HEK293T (cell line): ENCODE measurements around the gene PSMD14.

Source experiments
- ELF4 ChIP-seq: fragments of 450-650 bp; IDR thresholded peaks from 2 replicates; pipeline ENCODE4 v1.6.1; 2017; ENCODE audit warnings: antibody characterized with exemption
- FOXA1 ChIP-seq: fragments of 450-650 bp; IDR thresholded peaks from 2 replicates; pipeline ENCODE4 v1.6.1; 2016; ENCODE audit warnings: mild to moderate bottlenecking
- FOXK2 ChIP-seq: fragments of 450-650 bp; IDR thresholded peaks from 2 replicates; pipeline ENCODE4 v1.6.1; 2016; ENCODE audit warnings: mild to moderate bottlenecking
- FOXM1 ChIP-seq: fragments of 450-650 bp; IDR thresholded peaks from 2 replicates; pipeline ENCODE4 v1.6.1; 2017; ENCODE audit warnings: mild to moderate bottlenecking, borderline replicate concordance
- SP1 ChIP-seq: fragments of 450-650 bp; IDR thresholded peaks from 2 replicates; pipeline ENCODE4 v1.6.1; 2017
- SUZ12 ChIP-seq: fragments of 450-650 bp; IDR thresholded peaks from 2 replicates; pipeline ENCODE4 v1.6.1; 2016; ENCODE audit warnings: mild to moderate bottlenecking
- TARDBP ChIP-seq: fragments of 450-650 bp; IDR thresholded peaks from 2 replicates; pipeline ENCODE4 v1.6.1; 2016
- TF ChIP-seq, protein P1 (sequence below): fragments of 450-650 bp; IDR thresholded peaks from 2 replicates; pipeline ENCODE4 v1.6.1; 2016

DNA sequence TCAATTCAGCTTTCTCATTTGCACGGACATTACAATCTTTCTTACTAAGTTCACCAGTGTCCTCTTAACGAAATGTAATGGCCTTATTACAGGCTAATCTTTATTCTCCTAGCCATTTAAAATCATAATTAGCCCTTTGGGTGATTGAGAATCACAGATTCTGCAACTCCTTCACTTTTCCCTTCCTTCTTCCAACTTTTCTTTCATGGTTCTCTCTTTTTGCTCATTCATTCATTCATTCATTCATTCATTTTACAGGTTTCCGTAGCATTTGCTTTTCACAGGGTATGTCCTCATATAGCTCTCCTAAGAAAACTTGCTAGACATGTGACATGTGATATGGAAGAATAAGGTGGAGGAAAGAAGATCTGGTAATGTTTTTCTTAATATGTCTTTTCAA is 123.9 kb downstream of the PSMD14 start:
- TF ChIP-seq ELF4 (no peak), FOXK2 (no peak), SUZ12 (no peak), FOXM1 (no peak), FOXA1 (no peak), TARDBP (no peak), SP1 (no peak)
- TF ChIP-seq, protein P1, sequence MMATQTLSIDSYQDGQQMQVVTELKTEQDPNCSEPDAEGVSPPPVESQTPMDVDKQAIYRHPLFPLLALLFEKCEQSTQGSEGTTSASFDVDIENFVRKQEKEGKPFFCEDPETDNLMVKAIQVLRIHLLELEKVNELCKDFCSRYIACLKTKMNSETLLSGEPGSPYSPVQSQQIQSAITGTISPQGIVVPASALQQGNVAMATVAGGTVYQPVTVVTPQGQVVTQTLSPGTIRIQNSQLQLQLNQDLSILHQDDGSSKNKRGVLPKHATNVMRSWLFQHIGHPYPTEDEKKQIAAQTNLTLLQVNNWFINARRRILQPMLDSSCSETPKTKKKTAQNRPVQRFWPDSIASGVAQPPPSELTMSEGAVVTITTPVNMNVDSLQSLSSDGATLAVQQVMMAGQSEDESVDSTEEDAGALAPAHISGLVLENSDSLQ, result no peak
